Activated CD4-positive, alpha-beta memory T cell treated with anti-CD3 and anti-CD28 coated beads, Interleukin-2, amount 10 ng/mL, durations not matched to agents 7 days and 5 days (primary cell): ENCODE results near the gene TBCD. TPM values are rescaled to one million over a fixed set of nuclear protein-coding genes. Genes with fewer than 3 reads are reported as not detected.

Source experiments
- CTCF ChIA-PET: fragments of 350-600 bp; sonication (Branson Sonifier 250); formaldehyde crosslinking; loops from one replicate; lab custom pipeline; 2021; ENCODE audit warnings: antibody characterized with exemption, inconsistent platforms; lab: Charles Lee
- POLR2A ChIA-PET: fragments of 350-600 bp; sonication (Branson Sonifier 250); formaldehyde crosslinking; loops from one replicate; lab custom pipeline; 2021; ENCODE audit warnings: antibody characterized with exemption; lab: Charles Lee
- DNase-seq: peaks from one replicate; pipeline ENCODE4 v3.0.0-alpha.2; 2020
- H3K27ac Mint-ChIP-seq: one replicate; pipeline ENCODE4 v1.8.0; 2021; ENCODE audit warnings: mild to moderate bottlenecking, mixed read lengths
- H3K27me3 Mint-ChIP-seq: one replicate; pipeline ENCODE4 v1.8.0; 2021; ENCODE audit warnings: mixed read lengths
- H3K36me3 Mint-ChIP-seq: one replicate; pipeline ENCODE4 v1.8.0; 2021; ENCODE audit warnings: low read depth, mixed read lengths
- H3K4me1 Mint-ChIP-seq: one replicate; pipeline ENCODE4 v1.8.0; 2021; ENCODE audit warnings: mixed read lengths
- H3K4me3 Mint-ChIP-seq: one replicate; pipeline ENCODE4 v1.8.0; 2021; ENCODE audit warnings: mild to moderate bottlenecking, mixed read lengths
- H3K9me3 Mint-ChIP-seq: one replicate; pipeline ENCODE4 v1.8.0; 2021; ENCODE audit warnings: mixed read lengths
- total RNA-seq, 2 experiments: library from RNA; stranded (reverse); gene quantifications; one replicate each; pipeline ENCODE4 v1.2.3, GENCODE V29; 2021

TBCD gene
- total RNA-seq, 2 experiments from 2014 or later: 133 to 135 TPM

DNA sequence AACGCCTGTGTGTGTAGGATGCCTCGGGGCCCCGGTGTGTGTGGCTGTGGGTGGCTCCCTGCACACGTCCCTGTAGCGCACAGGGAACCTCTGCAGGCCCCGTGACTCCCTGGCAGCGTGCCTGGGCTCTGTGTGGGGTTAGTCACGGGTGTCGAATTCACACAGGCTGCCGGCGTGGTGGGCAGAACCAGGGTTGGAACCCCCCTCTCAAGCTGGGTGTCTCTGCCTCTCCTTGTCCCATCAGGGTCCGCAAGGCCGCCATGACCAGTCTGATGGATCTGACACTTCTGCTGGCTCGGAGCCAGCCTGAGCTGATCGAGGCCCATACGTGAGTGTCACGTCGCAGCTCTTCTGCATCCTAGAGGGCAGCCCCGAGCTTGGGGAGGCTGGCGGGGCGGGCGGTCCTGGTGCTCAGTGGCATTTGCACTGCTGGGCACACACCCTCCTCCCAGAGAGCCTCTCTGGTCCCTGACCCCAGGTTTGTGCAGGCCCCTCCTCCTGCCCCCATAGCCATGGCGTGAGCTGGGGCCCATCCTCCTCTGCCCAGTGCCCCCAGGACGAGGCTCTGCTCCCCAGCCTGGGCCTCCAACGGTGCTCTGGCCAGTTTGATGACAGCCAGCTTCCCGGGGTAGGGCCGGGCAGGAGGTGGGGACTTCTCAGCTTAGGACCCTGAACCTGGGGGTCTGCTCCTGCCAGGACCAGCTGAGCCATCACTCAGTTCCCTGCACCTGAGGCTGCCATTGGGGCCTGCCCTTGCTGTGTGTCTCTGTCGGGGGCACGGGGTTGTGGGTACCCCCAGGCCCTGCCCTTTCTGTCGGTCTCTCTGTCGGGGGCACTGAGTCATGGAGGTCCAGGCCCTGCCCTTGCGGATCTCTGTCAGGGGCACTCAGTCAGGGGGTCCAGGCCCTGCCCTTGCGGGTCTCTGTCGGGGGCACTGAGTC, 176.1 kb downstream of the TBCD start:
- CTCF ChIA-PET: no interaction called here
- DNase-seq: no peak
- POLR2A ChIA-PET: no interaction called here
- no peaks in the 10 kb centered on the region for H3K27me3 Mint-ChIP-seq
- H3K27ac Mint-ChIP-seq: no peak overlapping the region
- H3K36me3 Mint-ChIP-seq: peaks cover 40% of the 10 kb centered on the region
- no peaks in the 10 kb centered on the region for H3K4me1 Mint-ChIP-seq
- H3K4me3 Mint-ChIP-seq: no peak overlapping the region
- H3K9me3 Mint-ChIP-seq: no peaks in the 10 kb centered on the region

DNA sequence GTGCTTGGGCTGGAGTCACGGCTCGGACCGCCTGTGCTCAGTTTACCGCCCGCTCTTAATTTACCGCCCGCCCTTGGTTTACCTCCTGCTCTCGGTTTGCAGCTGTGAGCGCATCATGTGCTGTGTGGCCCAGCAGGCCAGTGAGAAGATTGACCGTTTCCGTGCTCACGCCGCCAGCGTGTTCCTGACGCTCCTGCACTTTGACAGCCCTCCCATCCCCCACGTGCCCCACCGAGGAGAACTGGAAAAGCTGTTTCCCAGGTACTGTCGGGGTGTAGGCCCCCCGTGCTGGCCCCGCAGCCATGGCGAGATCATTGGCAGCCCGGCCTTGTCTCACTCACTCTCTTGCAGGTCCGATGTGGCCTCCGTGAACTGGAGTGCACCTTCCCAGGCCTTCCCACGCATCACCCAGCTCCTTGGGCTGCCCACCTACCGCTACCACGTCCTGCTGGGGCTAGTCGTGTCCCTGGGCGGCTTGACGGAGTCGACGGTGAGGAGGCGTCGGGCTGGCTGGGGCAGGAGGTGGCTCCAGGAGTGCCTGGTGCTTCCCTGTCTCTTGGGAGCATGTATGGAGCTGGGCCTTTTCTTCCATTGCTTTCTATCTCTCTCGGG, 177.3 kb downstream of the TBCD start:
- POLR2A ChIA-PET: no interaction called here
- Mint-ChIP-seq H3K36me3 (peaks cover 46% of the 10 kb centered on the region), H3K27me3 (no peaks in the 10 kb centered on the region)

DNA sequence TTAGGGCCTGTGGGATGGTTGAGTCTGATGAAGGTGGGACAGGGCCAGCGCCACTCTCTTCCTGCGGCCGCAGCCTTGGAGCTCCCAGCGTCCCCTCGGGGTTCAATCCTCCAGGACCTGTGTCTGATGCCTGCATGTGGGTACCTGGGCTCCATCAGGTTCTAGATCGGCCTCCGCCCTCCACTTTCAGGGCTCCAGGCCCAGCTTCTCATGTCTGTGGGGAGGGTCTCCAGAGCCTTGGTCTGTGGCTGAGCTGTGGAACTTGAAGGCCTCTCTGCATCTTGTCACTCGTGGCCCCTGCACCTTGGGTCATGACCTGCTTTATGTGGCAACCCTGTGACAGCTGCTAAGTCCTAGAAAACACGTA, 177.8 kb downstream of the TBCD start:
- Mint-ChIP-seq H3K27ac (no peak overlapping the region), H3K4me1 (no peaks in the 10 kb centered on the region), H3K9me3 (no peaks in the 10 kb centered on the region), H3K27me3 (no peaks in the 10 kb centered on the region), H3K4me3 (no peak overlapping the region), H3K36me3 (peaks cover 45% of the 10 kb centered on the region)
- ChIA-PET CTCF (no interaction called here), POLR2A (no interaction called here)
- DNase-seq: no peak

More for the DNA sequence above, 177.3 kb downstream of the TBCD start:
- Mint-ChIP-seq H3K9me3 (no peaks in the 10 kb centered on the region), H3K4me1 (no peaks in the 10 kb centered on the region), H3K4me3 (no peak overlapping the region), H3K27ac (no peak overlapping the region)
- CTCF ChIA-PET: no interaction called here
- no peak for DNase-seq

DNA sequence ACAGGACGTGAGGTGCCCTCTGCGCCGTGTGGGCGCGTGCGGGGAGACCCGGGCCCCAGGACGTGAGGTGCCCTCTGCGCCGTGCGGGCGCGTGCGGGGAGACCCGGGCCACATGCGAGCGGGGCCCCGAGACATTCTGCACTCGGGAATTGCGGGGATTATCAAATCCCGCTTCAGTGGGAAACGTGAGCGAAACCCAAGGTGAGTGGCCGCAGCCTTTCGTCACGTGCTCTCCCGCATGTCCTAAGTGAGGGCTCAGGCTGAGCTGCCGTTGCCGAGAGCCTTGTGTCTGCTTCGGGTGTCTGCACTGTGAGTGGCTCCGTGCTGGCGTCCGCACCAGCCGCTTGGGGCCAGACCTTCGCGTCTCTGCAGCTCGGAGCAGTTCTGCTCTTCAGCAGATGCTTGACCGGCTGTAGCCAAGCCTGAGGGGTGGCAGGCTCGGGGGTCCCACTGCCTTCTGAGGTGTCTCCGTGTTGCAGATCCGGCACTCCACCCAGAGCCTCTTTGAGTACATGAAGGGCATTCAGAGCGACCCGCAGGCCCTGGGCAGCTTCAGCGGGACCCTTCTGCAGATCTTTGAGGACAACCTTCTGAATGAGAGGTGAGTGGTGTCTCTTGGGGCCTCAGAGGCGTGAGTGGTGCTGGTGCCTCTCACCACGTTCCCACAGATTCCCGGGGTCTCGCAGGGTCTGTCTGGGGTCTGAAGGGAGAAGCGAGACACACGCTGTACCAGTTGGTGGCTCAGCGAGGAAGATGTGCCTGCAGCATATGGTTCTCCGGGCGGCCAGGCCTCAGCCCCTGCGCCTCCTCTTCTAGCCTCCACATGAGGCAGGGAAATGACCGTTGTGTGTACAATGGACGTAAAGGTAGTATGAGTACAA, 178.4 kb downstream of the TBCD start:
- peaks cover 47% of the 10 kb centered on the region for H3K36me3 Mint-ChIP-seq
- DNase-seq: no peak

DNA sequence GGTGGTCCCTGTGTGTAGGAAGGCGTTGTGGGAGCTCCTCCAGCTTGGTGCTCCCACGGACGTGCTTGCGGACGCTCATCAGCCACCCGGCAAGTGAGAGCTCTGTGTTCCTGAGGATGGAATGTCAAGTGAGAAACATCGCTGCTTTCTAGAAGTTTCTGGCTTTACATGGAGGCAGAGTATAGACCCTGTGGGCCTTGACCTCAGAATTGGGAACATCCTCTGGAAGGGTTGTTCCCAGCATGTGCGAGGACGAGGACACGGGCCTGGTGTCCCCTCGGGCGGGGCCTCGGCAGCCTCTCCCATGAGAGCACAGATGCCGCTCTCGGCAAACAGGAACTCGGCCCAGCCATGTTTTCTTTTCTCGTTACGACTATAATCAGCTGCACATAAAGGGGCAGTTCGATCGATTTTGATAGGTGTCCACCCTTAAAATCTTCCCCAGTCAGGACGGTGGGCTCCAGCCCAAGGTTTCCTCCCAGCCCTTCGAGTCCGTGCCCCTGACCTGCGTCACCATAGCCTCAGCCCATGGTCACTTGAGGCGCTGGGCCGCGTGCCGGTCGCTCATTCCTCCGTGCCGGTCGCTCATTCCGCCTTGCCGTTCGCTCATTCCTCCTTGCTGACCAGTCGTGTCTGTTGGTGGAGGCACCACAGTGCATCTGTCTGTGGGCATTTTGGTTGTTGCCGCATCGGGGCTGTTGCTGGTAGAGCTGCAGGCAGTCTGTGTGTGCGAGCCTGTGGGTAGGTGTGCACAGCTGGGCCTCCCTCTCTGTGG, 179.2 kb downstream of the TBCD start:
- Mint-ChIP-seq H3K27me3 (no peaks in the 10 kb centered on the region), H3K4me1 (no peaks in the 10 kb centered on the region), H3K4me3 (no peak overlapping the region), H3K36me3 (peaks cover 54% of the 10 kb centered on the region), H3K9me3 (no peaks in the 10 kb centered on the region), H3K27ac (no peak overlapping the region)
- no peak for DNase-seq
- POLR2A ChIA-PET: no interaction called here
- CTCF ChIA-PET: no interaction called here

More for the DNA sequence above, 178.4 kb downstream of the TBCD start:
- no peaks in the 10 kb centered on the region for H3K4me1 Mint-ChIP-seq
- POLR2A ChIA-PET: no interaction called here
- H3K9me3 Mint-ChIP-seq: no peaks in the 10 kb centered on the region
- no peaks in the 10 kb centered on the region for H3K27me3 Mint-ChIP-seq
- H3K4me3 Mint-ChIP-seq: no peak overlapping the region
- CTCF ChIA-PET: no interaction called here
- no peak overlapping the region for H3K27ac Mint-ChIP-seq

DNA sequence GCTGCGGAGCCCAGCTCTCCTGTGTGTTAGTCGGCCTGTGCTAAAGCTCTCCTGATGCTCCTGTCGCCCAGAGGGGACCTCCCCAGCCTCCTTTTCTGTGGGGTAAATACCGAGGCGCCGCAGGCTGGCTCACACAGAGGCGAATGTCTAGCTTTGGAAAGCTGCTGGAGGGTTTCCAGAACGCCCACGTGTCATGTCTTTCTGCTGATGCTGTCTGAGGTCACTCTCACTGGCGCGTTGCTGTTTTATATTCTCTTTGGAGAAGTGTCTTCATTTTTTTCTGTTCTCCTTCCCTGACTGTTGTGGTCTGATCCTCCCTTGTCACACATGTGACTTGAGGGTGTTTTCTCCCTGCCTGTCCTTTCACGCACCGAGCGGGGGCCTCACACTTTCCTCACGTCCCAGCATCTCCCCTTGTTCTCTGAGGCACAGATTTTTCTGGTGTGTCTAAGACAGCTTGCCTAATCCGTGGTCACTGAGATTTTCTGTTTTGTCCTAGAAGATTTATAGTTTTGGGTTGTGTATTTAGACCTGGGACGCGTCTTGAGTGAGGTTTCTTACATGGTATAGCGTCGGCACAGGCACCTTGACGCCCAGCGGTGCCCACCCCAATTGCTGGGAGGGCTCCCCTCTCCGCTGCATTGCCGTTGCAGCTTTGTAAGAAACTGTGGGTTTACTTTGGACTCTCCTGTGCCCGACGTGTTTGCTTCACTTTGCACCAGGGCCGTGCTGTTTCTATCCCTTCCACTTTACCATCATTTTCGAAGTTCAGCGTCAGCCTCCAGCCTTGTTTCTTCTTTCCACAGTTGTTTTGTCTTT, 180.0 kb downstream of the TBCD start:
- Mint-ChIP-seq H3K4me1 (no peaks in the 10 kb centered on the region), H3K27me3 (no peaks in the 10 kb centered on the region), H3K4me3 (no peak overlapping the region), H3K9me3 (no peaks in the 10 kb centered on the region), H3K27ac (no peak overlapping the region), H3K36me3 (peaks cover 49% of the 10 kb centered on the region)
- no peak for DNase-seq
- ChIA-PET POLR2A (no interaction called here), CTCF (no interaction called here)

DNA sequence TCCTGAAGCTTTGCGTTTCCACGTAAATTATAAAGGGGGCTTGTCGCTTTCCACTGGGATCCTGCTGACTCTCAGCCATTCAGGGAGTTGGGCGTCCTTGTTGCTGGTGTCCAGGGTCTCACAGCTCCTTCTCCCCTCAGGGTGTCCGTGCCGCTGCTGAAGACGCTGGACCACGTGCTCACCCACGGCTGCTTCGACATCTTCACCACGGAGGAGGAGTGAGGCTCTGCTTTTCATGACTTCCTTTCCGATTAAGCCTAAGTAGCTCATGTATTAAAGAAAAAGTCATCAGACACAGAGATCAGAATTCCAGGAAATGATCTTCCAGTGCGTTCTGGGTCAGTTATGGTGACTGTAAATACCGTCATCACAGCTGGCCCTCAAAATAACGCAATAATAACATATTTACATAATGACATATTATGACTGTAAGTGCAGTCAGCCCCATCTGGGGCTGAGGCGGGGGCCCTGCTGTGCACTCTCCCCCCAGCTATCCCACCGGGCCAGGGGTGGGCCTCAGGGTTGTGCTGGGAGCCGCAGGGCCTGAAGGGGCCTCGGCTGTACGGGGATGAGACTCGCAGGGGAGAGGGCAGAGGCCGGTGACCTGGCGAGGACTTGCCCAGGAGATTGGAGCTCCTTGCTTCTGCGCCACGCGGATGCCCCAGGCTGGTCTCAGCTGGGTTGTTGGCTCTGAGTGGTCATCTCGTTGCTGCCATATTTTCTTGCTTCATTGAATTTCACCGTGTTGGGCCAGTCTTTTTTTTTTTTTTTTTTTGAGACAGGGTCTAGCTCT, 180.8 kb downstream of the TBCD start:
- Mint-ChIP-seq H3K36me3 (peaks cover 44% of the 10 kb centered on the region), H3K4me3 (no peak overlapping the region), H3K27me3 (no peaks in the 10 kb centered on the region), H3K9me3 (no peaks in the 10 kb centered on the region), H3K27ac (no peak overlapping the region), H3K4me1 (no peaks in the 10 kb centered on the region)
- POLR2A ChIA-PET: no interaction called here
- no peak for DNase-seq
- CTCF ChIA-PET: interaction anchor here (1.1 kb wide), 1 partner anchor 151 kb away, joined by 4 read pairs; no protein-coding TSS in a partner anchor

DNA sequence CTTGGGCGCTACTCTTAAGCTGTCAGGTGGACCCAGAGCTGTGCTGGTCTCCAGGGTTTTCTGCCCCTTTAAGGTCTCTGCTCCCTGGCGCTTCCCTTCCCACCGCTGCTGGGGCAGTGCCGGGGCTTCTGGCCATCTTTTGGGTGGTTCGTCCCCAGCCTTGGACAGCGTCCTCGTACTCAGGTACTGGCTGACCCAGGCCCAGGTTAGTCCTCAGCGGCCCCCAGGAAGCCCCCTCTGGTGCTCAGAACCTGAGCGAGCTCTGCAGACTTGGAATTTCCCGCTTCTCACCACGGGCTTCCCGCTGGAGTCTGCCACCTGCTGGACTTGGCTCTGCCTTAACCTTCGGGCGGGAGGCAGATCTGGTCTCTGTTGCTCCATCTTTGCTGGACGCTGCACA, 182.0 kb downstream of the TBCD start:
- CTCF ChIA-PET: no interaction called here

DNA sequence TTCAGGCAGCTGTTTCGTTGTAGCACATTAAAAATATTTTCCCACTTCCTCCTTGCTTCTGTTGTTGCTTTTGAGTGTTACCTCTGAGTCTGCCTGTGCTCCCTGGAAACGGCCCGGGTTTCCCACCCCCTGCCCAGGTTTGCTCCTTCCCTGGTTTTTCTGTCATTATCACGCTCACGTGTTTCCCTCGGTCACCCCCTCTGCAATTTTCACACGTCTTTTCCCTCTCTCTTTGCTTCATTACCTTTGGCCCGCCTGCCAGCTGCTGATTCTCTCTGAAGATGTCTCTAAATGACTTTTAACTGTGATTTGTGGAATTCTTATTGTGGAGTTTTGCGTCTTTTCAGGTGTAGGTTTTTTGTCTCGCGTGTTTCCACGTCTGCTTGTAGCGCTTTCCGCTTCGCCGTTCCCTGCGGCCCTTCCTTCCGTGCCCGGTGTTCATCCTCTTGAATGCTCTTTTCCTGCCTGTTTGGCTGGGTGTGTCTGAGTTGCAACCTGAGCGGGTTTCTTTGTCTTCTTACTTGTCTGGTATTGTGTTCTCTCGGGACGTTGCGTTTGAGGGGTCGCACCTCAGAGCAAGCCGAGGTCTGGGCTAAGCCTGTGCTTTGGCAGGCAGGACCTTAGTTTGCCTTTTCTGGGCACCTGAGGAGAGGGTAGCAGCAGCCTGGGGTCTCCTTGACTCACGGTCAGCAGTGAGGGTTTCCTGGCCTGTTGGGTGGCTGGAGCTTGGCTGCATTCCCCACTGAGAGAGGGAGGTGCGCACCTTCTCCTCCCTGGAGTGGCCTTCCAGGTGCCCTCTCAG, 184.3 kb downstream of the TBCD start:
- Mint-ChIP-seq H3K27me3 (no peaks in the 10 kb centered on the region), H3K4me3 (no peak overlapping the region), H3K4me1 (no peaks in the 10 kb centered on the region), H3K36me3 (peaks cover 51% of the 10 kb centered on the region), H3K9me3 (no peaks in the 10 kb centered on the region), H3K27ac (no peak overlapping the region)
- DNase-seq: no peak
- POLR2A ChIA-PET: no interaction called here
- CTCF ChIA-PET: no interaction called here

More for the DNA sequence above, 182.0 kb downstream of the TBCD start:
- Mint-ChIP-seq H3K4me3 (no peak overlapping the region), H3K27me3 (no peaks in the 10 kb centered on the region), H3K4me1 (no peaks in the 10 kb centered on the region), H3K27ac (no peak overlapping the region), H3K9me3 (no peaks in the 10 kb centered on the region), H3K36me3 (peaks cover 50% of the 10 kb centered on the region)
- DNase-seq: no peak
- POLR2A ChIA-PET: no interaction called here

DNA sequence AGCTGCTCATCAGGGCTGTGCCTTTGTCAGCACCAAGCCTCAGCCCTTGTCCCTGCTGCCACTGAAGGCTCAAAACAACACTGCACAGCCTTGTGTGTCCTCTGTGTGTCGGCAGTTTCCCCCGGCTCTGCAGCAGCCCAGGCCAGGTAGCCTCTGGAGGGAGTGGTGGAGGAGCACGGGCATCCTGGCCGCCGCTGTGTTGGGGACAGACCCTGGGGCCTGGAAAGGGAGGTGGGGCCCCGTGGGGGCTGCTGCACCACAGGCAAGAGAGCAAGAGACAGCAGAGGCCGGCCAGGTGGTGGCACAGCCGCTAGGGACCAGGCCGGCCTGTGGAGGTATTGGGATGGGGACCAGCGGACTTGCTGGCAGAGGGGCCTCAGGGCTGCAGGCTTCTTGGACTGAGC, 184.9 kb downstream of the TBCD start:
- no peak overlapping the region for H3K27ac Mint-ChIP-seq
- CTCF ChIA-PET: no interaction called here
- peaks cover 46% of the 10 kb centered on the region for H3K36me3 Mint-ChIP-seq
- H3K27me3 Mint-ChIP-seq: no peaks in the 10 kb centered on the region
- no peaks in the 10 kb centered on the region for H3K4me1 Mint-ChIP-seq
- no peak overlapping the region for H3K4me3 Mint-ChIP-seq
- POLR2A ChIA-PET: no interaction called here
- no peaks in the 10 kb centered on the region for H3K9me3 Mint-ChIP-seq
- DNase-seq: no peak
